ENCODE data around the gene ACTBL2. TPM values are rescaled to one million over a fixed set of nuclear protein-coding genes. Genes with fewer than 3 reads are reported as not detected.

Gene ACTBL2
- total and polyA plus RNA-seq, 3 experiments from 2014 or later: not detected

DNA sequence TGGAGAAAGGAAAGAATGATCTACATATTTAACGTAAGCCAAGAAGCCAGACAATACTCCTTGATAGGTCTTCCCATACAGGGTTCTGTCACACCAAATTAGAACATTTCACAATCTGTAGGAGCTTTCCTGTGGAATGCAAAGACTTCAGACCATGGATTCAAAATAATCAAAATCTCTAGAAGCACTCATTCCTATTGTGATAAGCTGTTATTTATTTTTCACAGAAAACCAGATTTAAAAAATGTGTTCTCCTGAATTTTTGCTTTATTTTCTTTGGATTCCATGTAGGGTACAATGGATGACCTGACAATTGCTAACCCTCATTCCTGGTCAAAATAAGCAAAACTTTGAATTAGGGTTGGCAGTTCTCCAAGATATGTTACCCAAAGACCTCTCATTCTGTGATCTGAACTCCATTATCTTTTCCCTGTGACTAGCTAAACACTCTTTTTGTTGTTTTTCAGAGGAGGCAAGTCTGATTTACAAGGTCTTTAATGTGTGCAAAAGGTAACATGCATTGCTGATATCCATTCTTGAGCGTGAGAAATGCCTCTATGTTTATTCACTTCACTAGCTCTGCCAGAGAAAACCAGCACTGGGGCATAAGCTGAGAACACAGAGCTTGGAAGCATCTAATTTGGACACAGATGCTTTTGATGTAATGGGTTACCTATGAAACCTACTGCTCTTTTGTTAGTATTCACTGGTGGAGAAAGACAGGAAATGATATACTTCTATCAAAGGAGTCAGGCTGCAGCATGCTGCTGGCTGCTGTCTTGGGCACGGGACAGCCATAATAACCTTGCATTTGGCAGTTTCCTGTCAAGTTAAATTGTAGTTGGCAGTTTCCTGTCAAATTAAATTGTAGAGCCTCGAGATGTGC, 31.4 kb downstream of the ACTBL2 start:
- no peaks in the 10 kb centered on the region for H3K9me3 ChIP-seq (ENCODE audit: low read length)
- H3K4me1 ChIP-seq (ENCODE audit: insufficient read depth, low read length): peaks cover 4% of the 10 kb centered on the region
- no peaks in the 10 kb centered on the region for H3K27me3 ChIP-seq (ENCODE audit: insufficient read depth, low read length, poor library complexity, severe bottlenecking)
- no peak overlapping the region for H3K4me3 ChIP-seq (ENCODE audit: low read length)
- H3K9me3 Mint-ChIP-seq: peaks cover 0 to 5% (median 0%) of the 10 kb centered on the region in 5 donors
- peaks cover 0 to 2% (median 0%) of the 10 kb centered on the region in 3 donors for H3K36me3 Mint-ChIP-seq
- no peak overlapping the region for H3K4me3 Mint-ChIP-seq
- no peak for DNase-seq
- H3K27ac ChIP-seq (ENCODE audit: low read depth, low read length): no peak overlapping the region
- H3K27ac Mint-ChIP-seq: no peak overlapping the region
- POLR2A ChIA-PET: no interaction called here
- H3K36me3 ChIP-seq (ENCODE audit: insufficient read depth, low read length): no peaks in the 10 kb centered on the region
- CTCF ChIA-PET: no interaction called here
- peaks cover 5 to 16% of the 10 kb centered on the region in 2 donors for H3K27me3 Mint-ChIP-seq
- no peaks in the 10 kb centered on the region for H3K4me1 Mint-ChIP-seq

DNA sequence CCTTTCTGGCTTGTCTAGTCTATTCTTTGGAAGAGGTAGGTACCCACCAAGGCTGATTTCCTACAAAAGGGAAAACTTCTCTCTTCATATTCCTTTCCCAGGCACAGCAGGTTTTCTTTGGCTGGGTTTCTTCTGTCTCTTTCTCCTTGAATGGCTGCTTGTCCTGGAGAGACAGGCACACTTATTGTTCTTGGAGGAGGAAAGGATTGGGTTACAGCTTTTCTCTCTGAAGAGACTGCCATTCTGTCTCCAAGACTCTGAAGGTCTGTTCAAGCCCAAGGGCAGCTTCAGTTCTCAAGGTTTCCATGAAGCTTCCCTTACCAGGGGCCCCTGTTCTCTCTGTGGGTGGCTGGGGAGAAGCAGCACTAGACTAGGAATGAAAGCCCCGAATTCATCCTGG, 33.9 kb downstream of the ACTBL2 start:
- Mint-ChIP-seq H3K27me3 (peaks cover 11 to 20% of the 10 kb centered on the region in 2 donors), H3K4me3 (no peak overlapping the region), H3K9me3 (peaks cover 0 to 5% (median 0%) of the 10 kb centered on the region in 5 donors), H3K4me1 (no peaks in the 10 kb centered on the region), H3K27ac (no peak overlapping the region), H3K36me3 (peaks cover 0 to 2% (median 0%) of the 10 kb centered on the region in 3 donors)
- DNase-seq: no peak
- H3K27me3 ChIP-seq (ENCODE audit: insufficient read depth, low read length, poor library complexity, severe bottlenecking): no peaks in the 10 kb centered on the region
- CTCF ChIA-PET: no interaction called here
- H3K9me3 ChIP-seq (ENCODE audit: low read length): no peaks in the 10 kb centered on the region
- POLR2A ChIA-PET: no interaction called here
- no peak overlapping the region for H3K4me3 ChIP-seq (ENCODE audit: low read length)
- H3K27ac ChIP-seq (ENCODE audit: low read depth, low read length): no peak overlapping the region
- no peaks in the 10 kb centered on the region for H3K36me3 ChIP-seq (ENCODE audit: insufficient read depth, low read length)
- peaks cover 4% of the 10 kb centered on the region for H3K4me1 ChIP-seq (ENCODE audit: insufficient read depth, low read length)

DNA sequence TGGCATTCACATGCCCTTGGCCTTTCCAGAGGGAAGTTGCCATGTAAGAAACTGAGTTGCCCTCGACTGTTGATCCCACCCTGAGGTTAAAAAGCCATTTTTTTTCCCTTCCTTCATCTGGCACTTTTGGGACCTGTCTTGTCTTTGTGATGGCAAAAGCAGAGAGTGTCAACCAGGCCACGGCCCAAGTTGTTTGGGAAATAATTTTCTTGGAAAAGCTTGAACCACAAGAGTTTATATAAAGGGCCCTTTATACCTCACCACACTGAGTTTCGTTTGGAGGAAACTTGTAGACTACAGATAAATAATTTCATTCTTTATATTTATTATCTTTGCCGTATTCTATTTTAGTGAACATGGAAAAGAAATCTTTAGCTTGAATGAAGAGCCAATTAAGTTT, 34.3 kb downstream of the ACTBL2 start:
- H3K36me3 ChIP-seq (ENCODE audit: insufficient read depth, low read length): no peaks in the 10 kb centered on the region

DNA sequence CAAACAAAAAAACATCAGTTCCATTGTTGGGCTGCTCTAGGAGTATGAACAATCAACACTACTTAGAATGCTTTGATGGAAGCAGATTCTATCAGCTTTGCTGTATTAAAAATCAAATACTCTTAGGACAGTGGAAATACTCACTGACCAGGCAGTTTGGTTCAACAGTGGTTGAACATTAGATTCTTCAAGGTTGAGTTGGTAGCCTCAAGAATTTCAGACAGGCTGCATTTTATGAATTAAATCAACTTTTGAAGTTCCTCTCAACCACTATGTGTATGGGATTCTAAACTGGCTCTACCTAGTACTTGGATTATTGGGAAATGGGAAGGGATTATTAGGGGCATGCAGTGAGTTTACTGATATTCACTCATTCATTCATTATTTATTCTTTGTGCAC, 35.0 kb downstream of the ACTBL2 start:
- no peak overlapping the region for H3K4me3 ChIP-seq (ENCODE audit: low read length)
- POLR2A ChIA-PET: no interaction called here
- Mint-ChIP-seq H3K4me3 (no peak overlapping the region), H3K27me3 (peaks cover 15 to 20% of the 10 kb centered on the region in 2 donors), H3K4me1 (no peaks in the 10 kb centered on the region), H3K27ac (no peak overlapping the region), H3K36me3 (peaks cover 0 to 2% (median 0%) of the 10 kb centered on the region in 3 donors), H3K9me3 (peaks cover 0 to 5% (median 0%) of the 10 kb centered on the region in 5 donors)
- H3K36me3 ChIP-seq (ENCODE audit: insufficient read depth, low read length): no peaks in the 10 kb centered on the region
- no peak overlapping the region for H3K27ac ChIP-seq (ENCODE audit: low read depth, low read length)
- no peak for DNase-seq
- H3K4me1 ChIP-seq (ENCODE audit: insufficient read depth, low read length): peaks cover 4% of the 10 kb centered on the region
- no peaks in the 10 kb centered on the region for H3K27me3 ChIP-seq (ENCODE audit: insufficient read depth, low read length, poor library complexity, severe bottlenecking)
- H3K9me3 ChIP-seq (ENCODE audit: low read length): no peaks in the 10 kb centered on the region
- CTCF ChIA-PET: no interaction called here

More for the DNA sequence above, 34.3 kb downstream of the ACTBL2 start:
- H3K9me3 Mint-ChIP-seq: peaks cover 0 to 5% (median 0%) of the 10 kb centered on the region in 5 donors
- ChIA-PET CTCF (no interaction called here), POLR2A (no interaction called here)
- Histone ChIP-seq H3K4me1 (ENCODE audit: insufficient read depth, low read length) (peaks cover 4% of the 10 kb centered on the region), H3K4me3 (ENCODE audit: low read length) (no peak overlapping the region), H3K27me3 (ENCODE audit: insufficient read depth, low read length, poor library complexity, severe bottlenecking) (no peaks in the 10 kb centered on the region), H3K9me3 (ENCODE audit: low read length) (no peaks in the 10 kb centered on the region), H3K27ac (ENCODE audit: low read depth, low read length) (no peak overlapping the region)
- peaks cover 0 to 2% (median 0%) of the 10 kb centered on the region in 3 donors for H3K36me3 Mint-ChIP-seq
- peaks cover 14 to 20% of the 10 kb centered on the region in 2 donors for H3K27me3 Mint-ChIP-seq
- no peaks in the 10 kb centered on the region for H3K4me1 Mint-ChIP-seq
- peak overlapping the region in 1 of 8 donors; percentile 45 for H3K27ac Mint-ChIP-seq
- DNase-seq: no peak
- no peak overlapping the region for H3K4me3 Mint-ChIP-seq

DNA sequence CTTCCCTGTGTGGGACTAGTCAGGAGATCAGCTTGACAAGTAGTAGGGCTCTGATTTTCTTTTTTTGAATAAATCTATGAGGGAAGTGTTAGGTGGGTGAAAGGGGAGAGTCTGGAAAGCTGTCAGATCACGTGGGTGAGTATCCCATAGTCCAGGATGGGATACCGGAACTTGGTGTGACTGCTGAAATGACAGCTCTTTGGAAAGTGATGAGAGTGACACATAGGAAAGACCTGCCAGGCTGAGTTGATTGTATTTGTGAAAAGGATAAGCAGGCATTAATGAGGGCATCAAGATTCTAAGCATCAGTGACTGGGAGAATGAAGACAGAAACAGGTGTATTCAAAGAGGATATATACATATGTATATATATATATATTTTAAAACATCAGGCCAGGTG, 35.6 kb downstream of the ACTBL2 start:
- Mint-ChIP-seq H3K4me1 (no peaks in the 10 kb centered on the region), H3K36me3 (peaks cover 0 to 2% (median 0%) of the 10 kb centered on the region in 3 donors), H3K4me3 (no peak overlapping the region), H3K27ac (no peak overlapping the region), H3K9me3 (peaks cover 0 to 5% (median 0%) of the 10 kb centered on the region in 5 donors), H3K27me3 (peaks cover 14 to 20% of the 10 kb centered on the region in 2 donors)
- CTCF ChIA-PET: no interaction called here
- Histone ChIP-seq H3K36me3 (ENCODE audit: insufficient read depth, low read length) (no peaks in the 10 kb centered on the region), H3K4me3 (ENCODE audit: low read length) (no peak overlapping the region), H3K9me3 (ENCODE audit: low read length) (no peaks in the 10 kb centered on the region), H3K4me1 (ENCODE audit: insufficient read depth, low read length) (peaks cover 4% of the 10 kb centered on the region), H3K27ac (ENCODE audit: low read depth, low read length) (no peak overlapping the region), H3K27me3 (ENCODE audit: insufficient read depth, low read length, poor library complexity, severe bottlenecking) (no peaks in the 10 kb centered on the region)
- POLR2A ChIA-PET: no interaction called here
- DNase-seq: no peak

DNA sequence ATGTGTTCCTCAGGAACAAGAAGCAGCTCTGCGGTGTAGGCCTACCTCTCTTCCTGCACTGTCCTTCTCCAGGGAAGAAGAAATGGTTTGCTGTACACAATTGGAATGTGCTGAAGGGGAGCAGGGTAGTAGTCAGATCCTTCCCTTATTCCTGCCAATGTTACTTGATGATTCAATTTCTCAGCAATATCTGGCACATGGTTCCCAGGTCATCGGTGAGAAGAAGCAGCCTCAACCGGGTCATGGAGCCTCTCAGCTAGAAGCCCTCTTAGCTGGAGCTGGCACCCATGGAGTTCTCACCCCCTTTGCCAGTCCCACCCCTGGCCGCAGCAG, 36.9 kb downstream of the ACTBL2 start:
- Histone ChIP-seq H3K27me3 (ENCODE audit: insufficient read depth, low read length, poor library complexity, severe bottlenecking) (no peaks in the 10 kb centered on the region), H3K27ac (ENCODE audit: low read depth, low read length) (no peak overlapping the region), H3K4me3 (ENCODE audit: low read length) (no peak overlapping the region), H3K9me3 (ENCODE audit: low read length) (no peaks in the 10 kb centered on the region), H3K4me1 (ENCODE audit: insufficient read depth, low read length) (no peaks in the 10 kb centered on the region), H3K36me3 (ENCODE audit: insufficient read depth, low read length) (no peaks in the 10 kb centered on the region)
- Mint-ChIP-seq H3K36me3 (peaks cover 0 to 2% (median 0%) of the 10 kb centered on the region in 3 donors), H3K27me3 (peaks cover 14 to 18% of the 10 kb centered on the region in 2 donors), H3K27ac (no peak overlapping the region), H3K4me3 (no peak overlapping the region), H3K4me1 (no peaks in the 10 kb centered on the region), H3K9me3 (peaks cover 0 to 5% (median 0%) of the 10 kb centered on the region in 5 donors)
- POLR2A ChIA-PET: no interaction called here
- DNase-seq: no peak
- CTCF ChIA-PET: no interaction called here

DNA sequence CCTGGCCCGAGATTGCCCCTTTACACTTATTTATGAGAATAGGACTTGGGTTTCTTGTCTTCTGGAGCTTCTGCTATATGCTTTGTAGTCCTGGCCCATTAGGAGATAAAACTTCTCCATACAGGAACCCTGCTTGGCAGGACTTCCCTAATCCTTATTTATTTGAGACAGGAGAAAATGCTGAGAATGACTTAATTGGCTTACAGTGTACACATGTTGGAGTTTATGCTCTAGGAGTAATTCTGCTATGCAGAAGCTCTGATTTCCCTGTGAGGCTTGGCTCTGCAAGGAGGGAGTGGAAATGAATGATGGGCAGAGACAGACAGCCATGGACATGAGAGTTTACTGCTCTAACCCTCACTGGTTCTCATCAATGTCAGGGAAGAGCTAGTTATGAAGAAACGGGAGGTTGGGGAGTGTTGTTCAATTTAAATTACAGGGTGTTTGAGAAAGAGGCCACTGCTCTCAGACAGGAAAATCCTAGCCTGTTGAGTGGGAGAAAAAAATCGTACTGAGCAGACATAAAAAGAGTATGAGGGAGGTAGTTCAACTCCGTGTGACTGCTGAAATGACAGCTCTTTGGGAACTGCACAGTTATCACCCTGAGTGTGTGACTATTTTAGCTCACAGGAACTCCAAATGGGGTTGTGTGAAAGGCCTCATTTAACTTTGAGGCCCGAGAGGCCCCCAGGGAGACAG, 37.5 kb downstream of the ACTBL2 start:
- peaks cover 12 to 14% of the 10 kb centered on the region in 2 donors for H3K27me3 Mint-ChIP-seq
- Histone ChIP-seq H3K27me3 (ENCODE audit: insufficient read depth, low read length, poor library complexity, severe bottlenecking) (no peaks in the 10 kb centered on the region), H3K27ac (ENCODE audit: low read depth, low read length) (no peak overlapping the region), H3K4me3 (ENCODE audit: low read length) (no peak overlapping the region), H3K36me3 (ENCODE audit: insufficient read depth, low read length) (no peaks in the 10 kb centered on the region), H3K9me3 (ENCODE audit: low read length) (no peaks in the 10 kb centered on the region), H3K4me1 (ENCODE audit: insufficient read depth, low read length) (no peaks in the 10 kb centered on the region)
- DNase-seq: no peak
- H3K27ac Mint-ChIP-seq: no peak overlapping the region
- H3K4me1 Mint-ChIP-seq: no peaks in the 10 kb centered on the region
- peaks cover 0 to 5% (median 0%) of the 10 kb centered on the region in 5 donors for H3K9me3 Mint-ChIP-seq
- H3K4me3 Mint-ChIP-seq: no peak overlapping the region
- POLR2A ChIA-PET: no interaction called here
- CTCF ChIA-PET: no interaction called here
- H3K36me3 Mint-ChIP-seq: peaks cover 0 to 2% (median 0%) of the 10 kb centered on the region in 3 donors

Data from CD8-positive, alpha-beta memory T cell (primary cell).